NCI-H2171 treated with DMSO at 0.1 percent for 48 hours (cell line): ENCODE measurements around the gene PRAME.
"Not testable (repeated sequence)": the region's sequence is repeated elsewhere in the genome, so short reads cannot be mapped to it uniquely, and the experiment has no call there.

Experiments
- DNase-seq: peaks from one replicate; lab custom pipeline; 2025; lab: John Stamatoyannopoulos, UW

The PRAME gene

GRCh38 chr22:22520667-22521602, 38.1 kb downstream of the PRAME start:
- no peak for DNase-seq

DNA sequence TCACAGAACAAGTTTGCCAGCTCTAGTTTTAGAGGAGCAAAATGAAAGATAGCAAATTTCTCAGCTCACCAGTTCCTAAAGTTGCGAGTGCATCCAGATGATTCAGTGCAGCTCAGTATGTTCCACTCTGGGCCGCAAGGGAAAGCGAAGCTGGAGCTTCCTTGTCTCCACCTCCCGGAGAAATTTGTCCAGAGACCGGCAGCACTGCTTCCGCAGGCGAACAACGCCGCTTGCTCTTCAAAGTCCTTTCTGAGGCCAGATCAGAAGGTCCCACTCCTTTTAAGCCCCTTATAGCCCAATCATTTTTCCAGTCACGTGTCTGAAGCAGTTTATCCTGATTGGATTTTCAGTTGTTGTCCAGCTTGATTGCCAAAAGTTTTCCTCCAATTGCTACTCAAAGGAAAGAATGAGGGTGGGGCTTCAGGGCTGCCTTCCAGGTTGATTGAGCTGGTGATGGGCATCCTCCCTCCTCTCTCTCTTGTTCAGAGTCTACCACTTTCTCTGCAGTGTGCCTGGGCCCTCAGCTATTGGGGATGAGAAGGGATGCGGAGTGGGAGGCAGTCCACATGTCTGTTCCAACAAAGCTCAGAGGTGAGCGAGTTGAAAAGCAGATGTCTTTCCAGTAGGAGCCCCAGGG, 38.9 kb downstream of the PRAME start, which contains the start of gene ZNF280A:
TSS of gene ZNF280A (minus strand) at position 251 of the 637 bp plus-strand sequence. CDS start 4,640 bp downstream, outside the sequence.
- peak; percentile 36 for DNase-seq

GRCh38 chr22:22519591-22519990, 39.5 kb downstream of the PRAME start:
- no peak for DNase-seq

DNA sequence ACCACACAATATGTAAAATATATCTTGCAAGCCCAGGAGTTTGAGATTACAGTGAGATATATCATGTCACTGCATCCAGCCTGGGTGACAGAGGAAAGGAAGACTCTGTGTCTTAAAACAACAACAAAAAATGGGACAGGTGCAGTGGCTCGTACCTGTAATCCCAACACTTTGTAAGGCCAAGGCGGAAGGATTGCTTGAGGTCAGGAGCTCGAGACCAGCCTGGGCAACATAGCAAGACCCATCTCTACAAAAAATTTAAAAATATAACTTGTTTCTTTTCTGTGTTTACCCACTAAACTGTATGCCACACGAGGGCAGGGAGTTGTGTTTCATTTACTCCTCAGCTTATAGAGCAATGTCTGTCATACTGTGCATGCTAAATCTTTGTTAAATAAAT, 42.1 kb downstream of the PRAME start:
- no peak for DNase-seq

- DNase-seq: no peak
Observed at GRCh38 chr22:22515890-22516289, 43.2 kb downstream of the PRAME start.

- peak; percentile 82 for DNase-seq
Observed at GRCh38 chr22:22514431-22514830, 44.6 kb downstream of the PRAME start.

- DNase-seq: no peak
Observed at GRCh38 chr22:22513619-22514018, 45.4 kb downstream of the PRAME start.

- DNase-seq: no peak
Observed at GRCh38 chr22:22512951-22513350, 46.1 kb downstream of the PRAME start.

DNA sequence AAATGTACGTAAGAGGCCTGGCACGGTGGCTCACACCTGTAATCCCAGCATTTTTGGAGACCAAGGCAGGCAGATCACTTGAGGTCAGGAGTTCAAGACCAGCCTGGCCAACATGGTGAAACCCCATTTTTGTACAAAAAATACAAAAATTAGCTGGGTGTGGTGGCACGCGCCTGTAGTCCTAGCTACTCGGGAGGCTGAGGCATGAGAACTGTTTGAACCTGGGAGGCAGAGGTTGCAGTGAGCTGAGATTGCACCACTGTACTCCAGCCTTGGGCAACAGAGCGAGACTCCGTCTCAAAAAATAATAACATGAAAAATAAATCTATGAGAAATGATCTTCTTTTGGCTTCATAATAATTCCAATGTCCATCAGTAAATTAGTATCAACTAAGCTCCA, 48.2 kb downstream of the PRAME start:
- not testable (repeated sequence) for DNase-seq

GRCh38 chr22:22509912-22510311, 49.2 kb downstream of the PRAME start:
- DNase-seq: not testable (repeated sequence)

GRCh38 chr22:22508274-22509176, 50.5 kb downstream of the PRAME start, which contains the start of gene ZNF280B:
TSS of gene ZNF280B (minus strand) at chr22:22508742. CDS start at chr22:22489398, 19,344 bp downstream.
- DNase-seq: peak; percentile 87

- DNase-seq: no peak
Observed at GRCh38 chr22:22507743-22508273, 51.3 kb downstream of the PRAME start.

DNA sequence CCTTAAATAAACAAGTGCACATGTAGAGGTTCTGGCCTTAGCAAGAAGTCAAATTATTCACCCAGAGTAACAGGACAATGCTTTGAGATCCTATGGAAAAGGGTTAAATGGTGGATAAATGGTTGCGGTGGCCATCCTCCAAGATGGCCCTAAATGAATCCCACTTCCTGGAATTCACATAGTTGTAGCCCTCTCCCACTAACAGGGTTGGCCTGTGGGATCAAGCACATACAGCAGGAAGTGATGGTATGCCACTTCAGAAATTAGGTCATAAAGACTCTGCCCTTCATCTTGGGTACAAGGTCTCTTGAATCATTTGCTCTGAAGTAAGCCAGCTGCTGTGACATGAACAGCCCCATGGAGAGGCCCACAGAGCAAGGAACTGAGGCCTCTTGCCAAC, 52.3 kb downstream of the PRAME start:
- DNase-seq: no peak

- DNase-seq: no peak
Observed at GRCh38 chr22:22498267-22498666, 60.8 kb downstream of the PRAME start.
